ENCODE results near the gene SIGLEC12. TPM values are rescaled to one million over a fixed set of nuclear protein-coding genes. Genes with fewer than 3 reads are reported as not detected.

Gene SIGLEC12
- total RNA-seq, 5 donors from 2014 or later (not counting 1 experiment from before 2014, with no cell fraction given) = not detected

GRCh38 chr19:51525651-51526050 lies 24.1 kb upstream of the SIGLEC12 start:
- H3K4me3 ChIP-seq (ENCODE audit: control insufficient read depth in 1 of 2, extremely low read depth in 1 of 2, low read length in 1 of 2) = no peak overlapping the region
- Mint-ChIP-seq H3K27ac (no peak overlapping the region), H3K4me3 (no peak overlapping the region), H3K27me3 (peaks cover 35 to 52% of the 10 kb centered on the region in 2 donors), H3K9me3 (no peaks in the 10 kb centered on the region), H3K4me1 (no peaks in the 10 kb centered on the region), H3K36me3 (no peaks in the 10 kb centered on the region)
- CTCF ChIA-PET = no interaction called here
- H3K36me3 ChIP-seq (ENCODE audit: control insufficient read depth in 2 of 2, extremely low read depth in 1 of 2, insufficient read depth in 1 of 2, low read length in 1 of 2) = no peaks in the 10 kb centered on the region
- H3K27me3 ChIP-seq (replicated peaks in 1 of 2; ENCODE audit: control insufficient read depth in 2 of 2, extremely low read depth in 1 of 2, insufficient read depth in 2 of 2, low read length in 1 of 2) = peaks cover 0 to 36% of the 10 kb centered on the region in 2 experiments
- DNase-seq (no peak), ATAC-seq (replicated peaks in 1 of 4) (no peak)
- no peak overlapping the region for H3K27ac ChIP-seq (ENCODE audit: low read length)
- POLR2A ChIA-PET = no interaction called here
- peaks cover 0 to 2% of the 10 kb centered on the region in 2 experiments for H3K4me1 ChIP-seq (ENCODE audit: control insufficient read depth in 1 of 2, extremely low read depth in 1 of 2, insufficient read depth in 2 of 2, low read length in 2 of 2)
- 51% methylated on average over 3 of the region's 4 CpGs for WGBS (ENCODE audit: insufficient coverage)
- H3K9me3 ChIP-seq = no peaks in the 10 kb centered on the region

- POLR2A ChIA-PET = no interaction called here
Measured at GRCh38 chr19:51524666-51525264, 23.2 kb upstream of the SIGLEC12 start.

GRCh38 chr19:51521781-51522180 lies 20.2 kb upstream of the SIGLEC12 start:
- H3K4me1 Mint-ChIP-seq = no peaks in the 10 kb centered on the region
- Histone ChIP-seq H3K36me3 (ENCODE audit: control insufficient read depth in 2 of 2, extremely low read depth in 1 of 2, insufficient read depth in 1 of 2, low read length in 1 of 2) (no peaks in the 10 kb centered on the region), H3K27me3 (replicated peaks in 1 of 2; ENCODE audit: control insufficient read depth in 2 of 2, extremely low read depth in 1 of 2, insufficient read depth in 2 of 2, low read length in 1 of 2) (peaks cover 0 to 33% of the 10 kb centered on the region in 2 experiments), H3K4me3 (ENCODE audit: control insufficient read depth in 1 of 2, extremely low read depth in 1 of 2, low read length in 1 of 2) (no peak overlapping the region), H3K4me1 (ENCODE audit: control insufficient read depth in 1 of 2, extremely low read depth in 1 of 2, insufficient read depth in 2 of 2, low read length in 2 of 2) (peaks cover 0 to 2% of the 10 kb centered on the region in 2 experiments), H3K27ac (ENCODE audit: low read length) (no peak overlapping the region), H3K9me3 (no peaks in the 10 kb centered on the region)
- no peak for ATAC-seq (replicated peaks in 1 of 4)
- WGBS (ENCODE audit: insufficient coverage) = no CpG with 5 or more reads among the region's 2 CpGs
- peaks cover 39 to 41% of the 10 kb centered on the region in 2 donors for H3K27me3 Mint-ChIP-seq
- DNase-seq = no peak
- CTCF ChIA-PET = no interaction called here
- H3K36me3 Mint-ChIP-seq = no peaks in the 10 kb centered on the region
- peaks cover 0 to 4% (median 0%) of the 10 kb centered on the region in 3 donors for H3K9me3 Mint-ChIP-seq
- no peak overlapping the region for H3K4me3 Mint-ChIP-seq
- POLR2A ChIA-PET = no interaction called here
- no peak overlapping the region for H3K27ac Mint-ChIP-seq

More at GRCh38 chr19:51524666-51525264, 23.2 kb upstream of the SIGLEC12 start:
- Histone ChIP-seq H3K36me3 (ENCODE audit: control insufficient read depth in 2 of 2, extremely low read depth in 1 of 2, insufficient read depth in 1 of 2, low read length in 1 of 2) (no peaks in the 10 kb centered on the region), H3K4me3 (ENCODE audit: control insufficient read depth in 1 of 2, extremely low read depth in 1 of 2, low read length in 1 of 2) (no peak overlapping the region), H3K9me3 (no peaks in the 10 kb centered on the region), H3K27me3 (replicated peaks in 1 of 2; ENCODE audit: control insufficient read depth in 2 of 2, extremely low read depth in 1 of 2, insufficient read depth in 2 of 2, low read length in 1 of 2) (peaks cover 0 to 33% of the 10 kb centered on the region in 2 experiments), H3K4me1 (ENCODE audit: control insufficient read depth in 1 of 2, extremely low read depth in 1 of 2, insufficient read depth in 2 of 2, low read length in 2 of 2) (peaks cover 0 to 2% of the 10 kb centered on the region in 2 experiments), H3K27ac (ENCODE audit: low read length) (no peak overlapping the region)
- no peaks in the 10 kb centered on the region for H3K36me3 Mint-ChIP-seq
- CTCF ChIA-PET = no interaction called here
- H3K4me3 Mint-ChIP-seq = no peak overlapping the region
- peaks cover 35 to 48% of the 10 kb centered on the region in 2 donors for H3K27me3 Mint-ChIP-seq
- no peaks in the 10 kb centered on the region for H3K9me3 Mint-ChIP-seq
- no peaks in the 10 kb centered on the region for H3K4me1 Mint-ChIP-seq
- H3K27ac Mint-ChIP-seq = no peak overlapping the region
- WGBS (ENCODE audit: insufficient coverage) = 89% methylated on average over 7 of the region's 8 CpGs
- DNase-seq (no peak), ATAC-seq (replicated peaks in 1 of 4) (no peak)

- Mint-ChIP-seq H3K4me1 (no peaks in the 10 kb centered on the region), H3K36me3 (no peaks in the 10 kb centered on the region), H3K9me3 (peaks cover 0 to 4% (median 0%) of the 10 kb centered on the region in 3 donors), H3K4me3 (no peak overlapping the region), H3K27ac (no peak overlapping the region), H3K27me3 (peaks cover 37 to 39% of the 10 kb centered on the region in 2 donors)
- DNase-seq (no peak), ATAC-seq (replicated peaks in 1 of 4) (no peak)
- ChIA-PET CTCF (no interaction called here), POLR2A (no interaction called here)
- H3K9me3 ChIP-seq = no peaks in the 10 kb centered on the region
- no peaks in the 10 kb centered on the region for H3K36me3 ChIP-seq (ENCODE audit: control insufficient read depth in 2 of 2, extremely low read depth in 1 of 2, insufficient read depth in 1 of 2, low read length in 1 of 2)
- H3K4me1 ChIP-seq (ENCODE audit: control insufficient read depth in 1 of 2, extremely low read depth in 1 of 2, insufficient read depth in 2 of 2, low read length in 2 of 2) = peaks cover 0 to 2% of the 10 kb centered on the region in 2 experiments
- no peak overlapping the region for H3K4me3 ChIP-seq (ENCODE audit: control insufficient read depth in 1 of 2, extremely low read depth in 1 of 2, low read length in 1 of 2)
- no CpG with 5 or more reads among the region's 2 CpGs for WGBS (ENCODE audit: insufficient coverage)
- H3K27me3 ChIP-seq (replicated peaks in 1 of 2; ENCODE audit: control insufficient read depth in 2 of 2, extremely low read depth in 1 of 2, insufficient read depth in 2 of 2, low read length in 1 of 2) = peaks cover 0 to 33% of the 10 kb centered on the region in 2 experiments
- H3K27ac ChIP-seq (ENCODE audit: low read length) = no peak overlapping the region
Measured at GRCh38 chr19:51521357-51521756, 19.8 kb upstream of the SIGLEC12 start.

- ChIA-PET CTCF (no interaction called here), POLR2A (no interaction called here)
- peaks cover 0 to 2% of the 10 kb centered on the region in 2 experiments for H3K4me1 ChIP-seq (ENCODE audit: control insufficient read depth in 1 of 2, extremely low read depth in 1 of 2, insufficient read depth in 2 of 2, low read length in 2 of 2)
- H3K36me3 Mint-ChIP-seq = no peaks in the 10 kb centered on the region
- no peaks in the 10 kb centered on the region for H3K36me3 ChIP-seq (ENCODE audit: control insufficient read depth in 2 of 2, extremely low read depth in 1 of 2, insufficient read depth in 1 of 2, low read length in 1 of 2)
- DNase-seq (no peak), ATAC-seq (replicated peaks in 1 of 4) (no peak)
- H3K27me3 Mint-ChIP-seq = peaks cover 34 to 36% of the 10 kb centered on the region in 2 donors
- no peak overlapping the region for H3K27ac Mint-ChIP-seq
- H3K4me1 Mint-ChIP-seq = no peaks in the 10 kb centered on the region
- H3K9me3 ChIP-seq = no peaks in the 10 kb centered on the region
- peaks cover 0 to 28% of the 10 kb centered on the region in 2 experiments for H3K27me3 ChIP-seq (replicated peaks in 1 of 2; ENCODE audit: control insufficient read depth in 2 of 2, extremely low read depth in 1 of 2, insufficient read depth in 2 of 2, low read length in 1 of 2)
- no peak overlapping the region for H3K4me3 Mint-ChIP-seq
- WGBS (ENCODE audit: insufficient coverage) = no CpG with 5 or more reads among the region's 2 CpGs
- H3K9me3 Mint-ChIP-seq = peaks cover 0 to 4% (median 0%) of the 10 kb centered on the region in 3 donors
- no peak overlapping the region for H3K27ac ChIP-seq (ENCODE audit: low read length)
- no peak overlapping the region for H3K4me3 ChIP-seq (ENCODE audit: control insufficient read depth in 1 of 2, extremely low read depth in 1 of 2, low read length in 1 of 2)
Measured at GRCh38 chr19:51520728-51521127, 19.1 kb upstream of the SIGLEC12 start.

GRCh38 chr19:51514866-51515481 lies 13.4 kb upstream of the SIGLEC12 start:
- WGBS (ENCODE audit: insufficient coverage) = 0% methylated on average over 1 of the region's 3 CpGs
- Histone ChIP-seq H3K27me3 (replicated peaks in 1 of 2; ENCODE audit: control insufficient read depth in 2 of 2, extremely low read depth in 1 of 2, insufficient read depth in 2 of 2, low read length in 1 of 2) (peaks cover 8 to 19% of the 10 kb centered on the region in 2 experiments), H3K27ac (ENCODE audit: low read length) (no peak overlapping the region), H3K4me3 (ENCODE audit: control insufficient read depth in 1 of 2, extremely low read depth in 1 of 2, low read length in 1 of 2) (no peak overlapping the region), H3K36me3 (ENCODE audit: control insufficient read depth in 2 of 2, extremely low read depth in 1 of 2, insufficient read depth in 1 of 2, low read length in 1 of 2) (no peaks in the 10 kb centered on the region), H3K4me1 (ENCODE audit: control insufficient read depth in 1 of 2, extremely low read depth in 1 of 2, insufficient read depth in 2 of 2, low read length in 2 of 2) (no peaks in the 10 kb centered on the region), H3K9me3 (no peaks in the 10 kb centered on the region)
- H3K36me3 Mint-ChIP-seq = no peaks in the 10 kb centered on the region
- ATAC-seq (replicated peaks in 1 of 4) (no peak), DNase-seq (peak in 6 of 35 experiments; percentile 2 to 69 (median 11))
- peaks cover 17 to 33% of the 10 kb centered on the region in 2 donors for H3K27me3 Mint-ChIP-seq
- no peak overlapping the region for H3K4me3 Mint-ChIP-seq
- H3K4me1 Mint-ChIP-seq = no peaks in the 10 kb centered on the region
- ChIA-PET CTCF (interaction anchor here in 1 of 2 donors (0.6 to 1.7 kb wide), 5 partner anchors 9 to 93 kb away, joined by 3 to 6 read pairs (median 5); no protein-coding TSS in a partner anchor), POLR2A (no interaction called here)
- H3K9me3 Mint-ChIP-seq = peaks cover 0 to 4% (median 0%) of the 10 kb centered on the region in 3 donors
- H3K27ac Mint-ChIP-seq = no peak overlapping the region

Measured in T-cell (primary cell).